Fibroblast of lung (primary cell): ENCODE measurements around the gene PPP1R13B. TPM values are rescaled to one million over a fixed set of nuclear protein-coding genes. Genes with fewer than 3 reads are reported as not detected.

Experiments used
- DNase-seq, 2 donors: peaks; one replicate each; pipeline versions ENCODE4 v3.0.0 to v3.0.0-alpha.2; 2010; ENCODE audit warnings: low read depth in 2 of 2
- H2AFZ ChIP-seq: 2 replicates; pipeline ENCODE4 v1.5.1; 2012; ENCODE audit warnings: low read length, control low read depth, inconsistent platforms
- H3K27ac ChIP-seq: 2 replicates; pipeline ENCODE4 v1.5.1; 2011; ENCODE audit warnings: low read length, control low read depth; ENCODE audit not compliant: insufficient read depth
- H3K27me3 ChIP-seq: 2 replicates; pipeline ENCODE4 v1.5.1; 2011; ENCODE audit warnings: mild to moderate bottlenecking, low read length; ENCODE audit not compliant: control insufficient read depth, insufficient read depth
- H3K36me3 ChIP-seq: 2 replicates; pipeline ENCODE4 v1.5.1; 2011; ENCODE audit warnings: low read length; ENCODE audit not compliant: control insufficient read depth, insufficient read depth
- H3K4me1 ChIP-seq: 2 replicates; pipeline ENCODE4 v1.5.1; 2011; ENCODE audit warnings: low read length; ENCODE audit not compliant: control insufficient read depth, insufficient read depth; ENCODE audit errors: extremely low read depth
- H3K4me2 ChIP-seq: 2 replicates; pipeline ENCODE4 v1.5.1; 2011; ENCODE audit warnings: low read length, control low read depth; ENCODE audit not compliant: insufficient read depth; ENCODE audit errors: extremely low read depth
- H3K4me3 ChIP-seq, 4 experiments: fragments of 200-600 bp in 1 of 4; sonication (generic) in 1 of 4; replicated peaks in 1 of 4; 2 replicates each; pipeline ENCODE4 v1.5.1; 2011 to 2016; ENCODE audit warnings: low read length in 4 of 4, low read depth in 3 of 4, mild to moderate bottlenecking in 3 of 4, control low read depth in 2 of 4, inconsistent platforms in 1 of 4, mixed read lengths in 1 of 4; ENCODE audit not compliant: insufficient read depth in 1 of 4; ENCODE audit errors: control extremely low read depth in 1 of 4
- H3K79me2 ChIP-seq: 2 replicates; pipeline ENCODE4 v1.5.1; 2012; ENCODE audit warnings: mild to moderate bottlenecking, low read length, inconsistent platforms; ENCODE audit not compliant: control insufficient read depth, insufficient read depth
- H3K9ac ChIP-seq: 2 replicates; pipeline ENCODE4 v1.5.1; 2011; ENCODE audit warnings: mild to moderate bottlenecking, low read length, control low read depth; ENCODE audit not compliant: insufficient read depth
- H3K9me3 ChIP-seq: 2 replicates; pipeline ENCODE4 v1.5.1; 2012; ENCODE audit warnings: low read depth, low read length; ENCODE audit not compliant: control insufficient read depth, insufficient read depth
- H4K20me1 ChIP-seq: 2 replicates; pipeline ENCODE4 v1.5.1; 2011; ENCODE audit warnings: low read length; ENCODE audit not compliant: control insufficient read depth, insufficient read depth; ENCODE audit errors: extremely low read depth
- EZH2 ChIP-seq: IDR thresholded peaks from 2 replicates; pipeline ENCODE4 v1.5.1; 2012; ENCODE audit warnings: low read length, control low read depth, mild to moderate bottlenecking; ENCODE audit errors: missing control alignments
- polyA plus RNA-seq, 2 donors: library from polyadenylated mRNA; depleted of rRNA in 1 of 2; stranded (reverse) in 1 of 2; unstranded in 1 of 2; fragments of >200 nt; gene quantifications; 2 replicates each; pipeline ENCODE4 v1.2.1, GENCODE V29; 2011 to 2012; ENCODE audit warnings: missing spikeins in 1 of 2
- total RNA-seq: library from RNA; depleted of rRNA; stranded (reverse); fragments of >200 nt; gene quantifications from 2 replicates; pipeline ENCODE4 v1.2.1, GENCODE V29; 2014
- TF ChIP-seq, protein P1 (sequence below), 2 donors: IDR thresholded peaks in 1 of 2; conservative IDR thresholded peaks in 1 of 2; 1 replicate in 1 of 2; 2 replicates in 1 of 2; pipeline ENCODE4 v1.5.1; 2011 to 2012; ENCODE audit warnings: low read length in 2 of 2, control low read depth in 1 of 2, inconsistent platforms in 1 of 2, low read depth in 1 of 2, mild to moderate bottlenecking in 1 of 2

The PPP1R13B gene
- total and polyA plus RNA-seq, 2 donors (not counting 1 experiment from before 2014, with no cell fraction given) = 2.0 to 2.7 TPM

GRCh38 chr14:103817595-103817994 lies 29.8 kb downstream of the PPP1R13B start:
- no peak for DNase-seq
- Histone ChIP-seq H3K27ac (no peak overlapping the region), H2AFZ (no peak overlapping the region), H3K36me3 (no peaks in the 10 kb centered on the region), H3K4me2 (no peak overlapping the region), H3K79me2 (no peaks in the 10 kb centered on the region), H3K9ac (no peak overlapping the region), H3K27me3 (no peaks in the 10 kb centered on the region), H3K4me1 (no peaks in the 10 kb centered on the region), H3K4me3 (no peak overlapping the region), H3K9me3 (no peaks in the 10 kb centered on the region), H4K20me1 (no peaks in the 10 kb centered on the region)
- TF ChIP-seq, protein P1, sequence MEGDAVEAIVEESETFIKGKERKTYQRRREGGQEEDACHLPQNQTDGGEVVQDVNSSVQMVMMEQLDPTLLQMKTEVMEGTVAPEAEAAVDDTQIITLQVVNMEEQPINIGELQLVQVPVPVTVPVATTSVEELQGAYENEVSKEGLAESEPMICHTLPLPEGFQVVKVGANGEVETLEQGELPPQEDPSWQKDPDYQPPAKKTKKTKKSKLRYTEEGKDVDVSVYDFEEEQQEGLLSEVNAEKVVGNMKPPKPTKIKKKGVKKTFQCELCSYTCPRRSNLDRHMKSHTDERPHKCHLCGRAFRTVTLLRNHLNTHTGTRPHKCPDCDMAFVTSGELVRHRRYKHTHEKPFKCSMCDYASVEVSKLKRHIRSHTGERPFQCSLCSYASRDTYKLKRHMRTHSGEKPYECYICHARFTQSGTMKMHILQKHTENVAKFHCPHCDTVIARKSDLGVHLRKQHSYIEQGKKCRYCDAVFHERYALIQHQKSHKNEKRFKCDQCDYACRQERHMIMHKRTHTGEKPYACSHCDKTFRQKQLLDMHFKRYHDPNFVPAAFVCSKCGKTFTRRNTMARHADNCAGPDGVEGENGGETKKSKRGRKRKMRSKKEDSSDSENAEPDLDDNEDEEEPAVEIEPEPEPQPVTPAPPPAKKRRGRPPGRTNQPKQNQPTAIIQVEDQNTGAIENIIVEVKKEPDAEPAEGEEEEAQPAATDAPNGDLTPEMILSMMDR (conservative IDR thresholded peaks at IDR 0.05 in 1 of 2, IDR thresholded peaks at IDR 0.05 in 1 of 2; ENCODE audit: low read depth in 1 of 2, low read length in 2 of 2) = no peak
- no peak for TF ChIP-seq EZH2

GRCh38 chr14:103816991-103817390 lies 30.4 kb downstream of the PPP1R13B start:
- Histone ChIP-seq H3K4me1 (no peaks in the 10 kb centered on the region), H3K79me2 (no peaks in the 10 kb centered on the region), H3K4me2 (no peak overlapping the region), H3K9ac (no peak overlapping the region), H4K20me1 (no peaks in the 10 kb centered on the region), H3K27ac (no peak overlapping the region), H3K27me3 (no peaks in the 10 kb centered on the region), H2AFZ (no peak overlapping the region), H3K36me3 (no peaks in the 10 kb centered on the region), H3K9me3 (no peaks in the 10 kb centered on the region), H3K4me3 (no peak overlapping the region)
- TF ChIP-seq EZH2 = no peak
- TF ChIP-seq, protein P1 (conservative IDR thresholded peaks at IDR 0.05 in 1 of 2, IDR thresholded peaks at IDR 0.05 in 1 of 2; ENCODE audit: low read depth in 1 of 2, low read length in 2 of 2) = no peak
- no peak for DNase-seq

GRCh38 chr14:103815253-103815652 lies 32.1 kb downstream of the PPP1R13B start:
- no peak overlapping the region for H3K27ac ChIP-seq
- no peak overlapping the region for H3K4me2 ChIP-seq
- no peaks in the 10 kb centered on the region for H3K36me3 ChIP-seq
- no peak overlapping the region for H3K9ac ChIP-seq
- H3K9me3 ChIP-seq = no peaks in the 10 kb centered on the region
- no peak overlapping the region for H3K4me3 ChIP-seq
- no peaks in the 10 kb centered on the region for H3K79me2 ChIP-seq
- no peaks in the 10 kb centered on the region for H3K27me3 ChIP-seq
- no peak for DNase-seq
- TF ChIP-seq, protein P1 (conservative IDR thresholded peaks at IDR 0.05 in 1 of 2, IDR thresholded peaks at IDR 0.05 in 1 of 2; ENCODE audit: low read depth in 1 of 2, low read length in 2 of 2) = no peak
- no peaks in the 10 kb centered on the region for H4K20me1 ChIP-seq
- no peak overlapping the region for H2AFZ ChIP-seq
- H3K4me1 ChIP-seq = no peaks in the 10 kb centered on the region
